ENCODE data around the gene HNRNPCL4.
"Not testable (repeated sequence)": the region's sequence is repeated elsewhere in the genome, so short reads cannot be mapped to it uniquely, and the experiment has no call there.

HNRNPCL4 gene

GRCh38 chr1:13165531-13165930, at the start of gene HNRNPCL4:
HNRNPCL4 (minus strand) TSS chr1:13165631; CDS start chr1:13165467, 164 bp downstream.
- DNase-seq = not testable (repeated sequence)

GRCh38 chr1:13208712-13209111, 43.3 kb upstream of the HNRNPCL4 start:
- DNase-seq = not testable (repeated sequence)

GRCh38 chr1:13201309-13201708, 35.9 kb upstream of the HNRNPCL4 start, which contains the start of gene PRAMEF13:
PRAMEF13 (minus strand) TSS chr1:13201409; CDS start chr1:13199589, 1,820 bp downstream.
- not testable (repeated sequence) for DNase-seq

GRCh38 chr1:13171548-13171947, 6.1 kb upstream of the HNRNPCL4 start, which contains the start of gene PRAMEF9:
PRAMEF9 (plus strand) TSS chr1:13171848; CDS start chr1:13175281, 3,433 bp downstream.
- DNase-seq = not testable (repeated sequence)

GRCh38 chr1:13155909-13156308, 9.5 kb downstream of the HNRNPCL4 start, which contains the start of gene PRAMEF26:
PRAMEF26 (minus strand) TSS chr1:13156009; CDS start chr1:13153095, 2,914 bp downstream.
- not testable (repeated sequence) for DNase-seq

GRCh38 chr1:13116754-13117153, 48.7 kb downstream of the HNRNPCL4 start, which contains the start of gene HNRNPCL2:
HNRNPCL2 (minus strand) TSS chr1:13116854; CDS start chr1:13116400, 454 bp downstream.
- DNase-seq = not testable (repeated sequence)

Measured in right hindlimb (tissue), 1 donor.